Skeletal muscle tissue (tissue), 4 donors: ENCODE measurements around the gene SKA1. TPM values are rescaled to one million over a fixed set of nuclear protein-coding genes. Genes with fewer than 3 reads are reported as not detected.
A peak's percentile ranks its signal among the peaks of the same experiment; 100 is the strongest.

ENCODE experiments used
- H3K27ac ChIP-seq: one replicate; pipeline ENCODE4 v1.7.0; 2013; ENCODE audit warnings: mild to moderate bottlenecking, low read depth, low read length, inconsistent platforms
- H3K27me3 ChIP-seq, 3 donors: one replicate each; pipeline ENCODE4 v1.7.0; 2013; ENCODE audit warnings: low read length in 3 of 3; ENCODE audit not compliant: control insufficient read depth in 3 of 3, insufficient read depth in 3 of 3
- H3K36me3 ChIP-seq, 3 donors: one replicate each; pipeline ENCODE4 v1.7.0; 2013; ENCODE audit warnings: low read length in 3 of 3; ENCODE audit not compliant: control insufficient read depth in 3 of 3, insufficient read depth in 3 of 3
- H3K4me1 ChIP-seq, 3 donors: one replicate each; pipeline ENCODE4 v1.7.0; 2013; ENCODE audit warnings: low read length in 3 of 3, mild to moderate bottlenecking in 3 of 3; ENCODE audit not compliant: control insufficient read depth in 3 of 3, insufficient read depth in 3 of 3
- H3K4me3 ChIP-seq, 3 donors: one replicate each; pipeline ENCODE4 v1.7.0; 2013; ENCODE audit warnings: low read length in 3 of 3
- H3K9ac ChIP-seq, 3 donors: one replicate each; pipeline ENCODE4 v1.7.0; 2013; ENCODE audit warnings: low read length in 3 of 3, mild to moderate bottlenecking in 3 of 3, moderate library complexity in 2 of 3, low read depth in 1 of 3
- H3K9me3 ChIP-seq, 3 donors: one replicate each; pipeline ENCODE4 v1.7.0; 2013; ENCODE audit warnings: low read length in 3 of 3; ENCODE audit not compliant: control insufficient read depth in 3 of 3
- total RNA-seq: library from RNA; depleted of rRNA; stranded (reverse); fragments of >200 nt; gene quantifications from one replicate; pipeline ENCODE4 v1.2.3, GENCODE V29; 2014
- donor health status: Osteomylitis.

Gene SKA1
- total RNA-seq: 2.6 TPM

- H3K9ac ChIP-seq: peak within 1 kb of the TSS; percentile 78 to 83 (median 80)
- H3K9me3 ChIP-seq: no peaks in the 10 kb centered on the region
- H3K36me3 ChIP-seq: no peaks in the 10 kb centered on the region
- peak within 1 kb of the TSS; percentile 77 to 87 (median 78) for H3K4me3 ChIP-seq
- no peaks in the 10 kb centered on the region for H3K27me3 ChIP-seq
- peak within 1 kb of the TSS; percentile 87 for H3K27ac ChIP-seq
- H3K4me1 ChIP-seq: peaks cover 7 to 11% (median 8%) of the 10 kb centered on the region in 3 donors
Measured at GRCh38 chr18:50374753-50375391, at the start of gene SKA1. TSS of gene SKA1 (plus strand) at chr18:50375046. CDS start at chr18:50375831, 785 bp downstream.

- Histone ChIP-seq H3K27me3 (no peaks in the 10 kb centered on the region), H3K9ac (no peak overlapping the region), H3K9me3 (peaks cover 0 to 2% (median 0%) of the 10 kb centered on the region in 3 donors), H3K4me1 (no peaks in the 10 kb centered on the region), H3K27ac (no peak overlapping the region), H3K4me3 (no peak overlapping the region), H3K36me3 (no peaks in the 10 kb centered on the region)
Measured at GRCh38 chr18:50327983-50328382, 46.9 kb upstream of the SKA1 start.

- Histone ChIP-seq H3K27ac (no peak overlapping the region), H3K27me3 (no peaks in the 10 kb centered on the region), H3K36me3 (no peaks in the 10 kb centered on the region), H3K4me1 (no peaks in the 10 kb centered on the region), H3K9me3 (peaks cover 0 to 2% (median 0%) of the 10 kb centered on the region in 3 donors), H3K9ac (no peak overlapping the region), H3K4me3 (no peak overlapping the region)
Measured at GRCh38 chr18:50330176-50330575, 44.7 kb upstream of the SKA1 start.

- no peaks in the 10 kb centered on the region for H3K36me3 ChIP-seq
- no peak overlapping the region for H3K4me3 ChIP-seq
- H3K9ac ChIP-seq: no peak overlapping the region
- H3K9me3 ChIP-seq: peaks cover 0 to 2% (median 0%) of the 10 kb centered on the region in 3 donors
- no peaks in the 10 kb centered on the region for H3K27me3 ChIP-seq
- no peaks in the 10 kb centered on the region for H3K4me1 ChIP-seq
- H3K27ac ChIP-seq: no peak overlapping the region
Measured at GRCh38 chr18:50331691-50332090, 43.2 kb upstream of the SKA1 start.

- H3K27me3 ChIP-seq: peaks cover 0 to 3% (median 0%) of the 10 kb centered on the region in 3 donors
- no peak overlapping the region for H3K27ac ChIP-seq
- H3K36me3 ChIP-seq: no peaks in the 10 kb centered on the region
- no peak overlapping the region for H3K4me3 ChIP-seq
- H3K9ac ChIP-seq: no peak overlapping the region
- H3K4me1 ChIP-seq: no peaks in the 10 kb centered on the region
- H3K9me3 ChIP-seq: peaks cover 0 to 2% (median 0%) of the 10 kb centered on the region in 3 donors
Measured at GRCh38 chr18:50334546-50335152, 40.2 kb upstream of the SKA1 start.

GRCh38 chr18:50338122-50338521 lies 36.7 kb upstream of the SKA1 start:
- Histone ChIP-seq H3K9ac (no peak overlapping the region), H3K27me3 (peaks cover 0 to 3% (median 0%) of the 10 kb centered on the region in 3 donors), H3K9me3 (no peaks in the 10 kb centered on the region), H3K4me3 (no peak overlapping the region), H3K36me3 (no peaks in the 10 kb centered on the region), H3K4me1 (no peaks in the 10 kb centered on the region), H3K27ac (no peak overlapping the region)

- Histone ChIP-seq H3K4me1 (no peaks in the 10 kb centered on the region), H3K27ac (no peak overlapping the region), H3K27me3 (peaks cover 0 to 3% (median 0%) of the 10 kb centered on the region in 3 donors), H3K9ac (no peak overlapping the region), H3K4me3 (no peak overlapping the region), H3K9me3 (no peaks in the 10 kb centered on the region), H3K36me3 (no peaks in the 10 kb centered on the region)
Measured at GRCh38 chr18:50338715-50339114, 36.1 kb upstream of the SKA1 start.

- H3K9ac ChIP-seq: no peak overlapping the region
- no peaks in the 10 kb centered on the region for H3K9me3 ChIP-seq
- no peaks in the 10 kb centered on the region for H3K4me1 ChIP-seq
- H3K4me3 ChIP-seq: no peak overlapping the region
- no peaks in the 10 kb centered on the region for H3K36me3 ChIP-seq
- H3K27me3 ChIP-seq: peaks cover 0 to 3% (median 0%) of the 10 kb centered on the region in 3 donors
- no peak overlapping the region for H3K27ac ChIP-seq
Measured at GRCh38 chr18:50340078-50340477, 34.8 kb upstream of the SKA1 start.

GRCh38 chr18:50341443-50341842 lies 33.4 kb upstream of the SKA1 start:
- Histone ChIP-seq H3K4me3 (no peak overlapping the region), H3K9me3 (no peaks in the 10 kb centered on the region), H3K9ac (no peak overlapping the region), H3K4me1 (no peaks in the 10 kb centered on the region), H3K27ac (no peak overlapping the region), H3K36me3 (no peaks in the 10 kb centered on the region), H3K27me3 (peaks cover 0 to 3% (median 0%) of the 10 kb centered on the region in 3 donors)

- Histone ChIP-seq H3K27ac (no peak overlapping the region), H3K9ac (no peak overlapping the region), H3K9me3 (no peaks in the 10 kb centered on the region), H3K36me3 (no peaks in the 10 kb centered on the region), H3K4me1 (no peaks in the 10 kb centered on the region), H3K4me3 (no peak overlapping the region), H3K27me3 (no peaks in the 10 kb centered on the region)
Measured at GRCh38 chr18:50350699-50351098, 24.1 kb upstream of the SKA1 start.
